ENCODE results near the gene BCL3. TPM values are rescaled to one million over a fixed set of nuclear protein-coding genes. Genes with fewer than 3 reads are reported as not detected.
A peak's percentile ranks its signal among the peaks of the same experiment; 100 is the strongest.
"Not testable (repeated sequence)": the region's sequence is repeated elsewhere in the genome, so short reads cannot be mapped to it uniquely, and the experiment has no call there.

Gene BCL3
- polyA plus RNA-seq, 1 donor, result 4.9 TPM

- no peak for DNase-seq
Observed at GRCh38 chr19:44720945-44721344, 27.6 kb upstream of the BCL3 start.

- DNase-seq, result not testable (repeated sequence)
Observed at GRCh38 chr19:44721369-44721768, 27.1 kb upstream of the BCL3 start.

GRCh38 chr19:44722131-44723121 is 26.1 kb upstream of the BCL3 start:
- no peak for DNase-seq

- no peak for DNase-seq
Observed at GRCh38 chr19:44723299-44723951, 25.1 kb upstream of the BCL3 start.

- peak; percentile 74 for DNase-seq
Observed at GRCh38 chr19:44723952-44724319, 24.6 kb upstream of the BCL3 start.

- DNase-seq, result no peak
Observed at GRCh38 chr19:44725251-44725650, 23.3 kb upstream of the BCL3 start.

- DNase-seq, result no peak
Observed at GRCh38 chr19:44725684-44726083, 22.8 kb upstream of the BCL3 start.

GRCh38 chr19:44726465-44726864 is 22.0 kb upstream of the BCL3 start:
- DNase-seq, result no peak

GRCh38 chr19:44728178-44728577 is 20.3 kb upstream of the BCL3 start:
- no peak for DNase-seq

- DNase-seq, result no peak
Observed at GRCh38 chr19:44729516-44730033, 18.9 kb upstream of the BCL3 start.

- DNase-seq, result no peak
Observed at GRCh38 chr19:44731081-44731480, 17.4 kb upstream of the BCL3 start.

- DNase-seq, result no peak
Observed at GRCh38 chr19:44731622-44732021, 16.9 kb upstream of the BCL3 start.

- DNase-seq, result no peak
Observed at GRCh38 chr19:44732235-44733014, 16.1 kb upstream of the BCL3 start.

- DNase-seq, result no peak
Observed at GRCh38 chr19:44734357-44734756, 14.2 kb upstream of the BCL3 start.

- no peak for DNase-seq
Observed at GRCh38 chr19:44735011-44735410, 13.5 kb upstream of the BCL3 start.

GRCh38 chr19:44737238-44738071 is 11.1 kb upstream of the BCL3 start:
- no peak for DNase-seq

GRCh38 chr19:44738136-44738535 is 10.4 kb upstream of the BCL3 start:
- no peak for DNase-seq

- no peak for DNase-seq
Observed at GRCh38 chr19:44738603-44739558, 9.6 kb upstream of the BCL3 start.

GRCh38 chr19:44740351-44740824 is 8.1 kb upstream of the BCL3 start:
- DNase-seq, result no peak

- no peak for DNase-seq
Observed at GRCh38 chr19:44741258-44741731, 7.2 kb upstream of the BCL3 start.
